Left renal cortex interstitium (tissue), 4 donors: ENCODE data around the gene PEAR1. TPM values are rescaled to one million over a fixed set of nuclear protein-coding genes. Genes with fewer than 3 reads are reported as not detected.
A peak's percentile ranks its signal among the peaks of the same experiment; 100 is the strongest.

Experiments used
- DNase-seq, 4 donors: peaks; one replicate each; pipeline ENCODE4 v3.0.0-alpha.2; 2013; ENCODE audit warnings: low read depth in 4 of 4, low spot score in 2 of 4, missing footprints in 1 of 4
- polyA plus RNA-seq, 4 donors: library from polyadenylated mRNA; unstranded; fragments of 120-200 nt; gene quantifications; one replicate each; pipeline ENCODE4 v1.2.1, GENCODE V29; 2013; ENCODE audit not compliant: insufficient read length in 4 of 4

PEAR1 gene
- polyA plus RNA-seq, result 10 to 100 TPM; 18.2 to 25.5 (median 22.6) TPM

- peak in 1 of 4 donors; percentile 62 for DNase-seq
These were observed at the start of gene PEAR1 for GRCh38 chr1:156893048-156893953. TSS of gene PEAR1 (plus strand) at chr1:156893718. CDS start at chr1:156903927, 10,209 bp downstream.

GRCh38 chr1:156844102-156844501 is 49.4 kb upstream of the PEAR1 start:
- no peak for DNase-seq

- no peak for DNase-seq
These were observed 48.9 kb upstream of the PEAR1 start for GRCh38 chr1:156844638-156845037.

- no peak for DNase-seq
These were observed 48.2 kb upstream of the PEAR1 start for GRCh38 chr1:156845055-156845952.

- no peak for DNase-seq
These were observed 47.5 kb upstream of the PEAR1 start for GRCh38 chr1:156845953-156846545.

GRCh38 chr1:156846643-156847042 is 46.9 kb upstream of the PEAR1 start:
- no peak for DNase-seq

- no peak for DNase-seq
These were observed 45.7 kb upstream of the PEAR1 start for GRCh38 chr1:156847591-156848460.

- no peak for DNase-seq
These were observed 44.9 kb upstream of the PEAR1 start for GRCh38 chr1:156848461-156849150.

- no peak for DNase-seq
These were observed 44.4 kb upstream of the PEAR1 start for GRCh38 chr1:156849151-156849496.

- no peak for DNase-seq
These were observed 41.6 kb upstream of the PEAR1 start for GRCh38 chr1:156851779-156852417.

GRCh38 chr1:156852418-156852874 is 41.1 kb upstream of the PEAR1 start:
- no peak for DNase-seq

- DNase-seq, result no peak
These were observed 39.8 kb upstream of the PEAR1 start for GRCh38 chr1:156853761-156854160.

GRCh38 chr1:156854634-156855033 is 38.9 kb upstream of the PEAR1 start:
- no peak for DNase-seq

- no peak for DNase-seq
These were observed 37.2 kb upstream of the PEAR1 start for GRCh38 chr1:156856282-156856785.

- no peak for DNase-seq
These were observed 36.0 kb upstream of the PEAR1 start for GRCh38 chr1:156857532-156857931.

- no peak for DNase-seq
These were observed 35.0 kb upstream of the PEAR1 start for GRCh38 chr1:156858555-156858956.

GRCh38 chr1:156858959-156859522 is 34.5 kb upstream of the PEAR1 start, which contains the start of gene INSRR:
TSS of gene INSRR (minus strand) at chr1:156859117. CDS start at chr1:156858621, 496 bp downstream.
- no peak for DNase-seq

- no peak for DNase-seq
These were observed 33.9 kb upstream of the PEAR1 start for GRCh38 chr1:156859523-156860112.
